Neural crest cell (in vitro differentiated cells): ENCODE measurements around the gene ZNF648. TPM values are rescaled to one million over a fixed set of nuclear protein-coding genes. Genes with fewer than 3 reads are reported as not detected.
"Not testable (repeated sequence)": the region's sequence is repeated elsewhere in the genome, so short reads cannot be mapped to it uniquely, and the experiment has no call there.

Source experiments
- DNase-seq: peaks from one replicate; pipeline ENCODE4 v3.0.0; 2021; ENCODE audit warnings: low read depth, mixed read lengths, low spot score
- H3K27ac Mint-ChIP-seq: one replicate; pipeline ENCODE4 v1.8.0; 2021; ENCODE audit warnings: mild to moderate bottlenecking, mixed read lengths; ENCODE audit not compliant: unreplicated experiment
- H3K27me3 Mint-ChIP-seq: 2 replicates; pipeline ENCODE4 v1.8.0; 2021; ENCODE audit warnings: low read depth, mild to moderate bottlenecking, mixed read lengths
- H3K36me3 Mint-ChIP-seq: 2 replicates; pipeline ENCODE4 v1.8.0; 2021; ENCODE audit warnings: low read depth, mild to moderate bottlenecking, mixed read lengths
- H3K4me1 Mint-ChIP-seq: 2 replicates; pipeline ENCODE4 v1.8.0; 2021; ENCODE audit warnings: mixed read lengths
- H3K4me3 Mint-ChIP-seq: one replicate; pipeline ENCODE4 v1.8.0; 2021; ENCODE audit warnings: mild to moderate bottlenecking, mixed read lengths
- H3K9me3 Mint-ChIP-seq: 2 replicates; pipeline ENCODE4 v1.8.0; 2021; ENCODE audit warnings: mixed read lengths
- total RNA-seq: library from RNA; stranded (reverse); gene quantifications from 2 replicates; pipeline ENCODE4 v1.2.1, GENCODE V29; 2021
- TF ChIP-seq, protein P1 (sequence below): fragments of 200-600 bp; sonication (generic); conservative IDR thresholded peaks from 2 replicates; pipeline ENCODE4 v1.5.0; 2021; ENCODE audit warnings: antibody characterized with exemption, mild to moderate bottlenecking

The ZNF648 gene
- total RNA-seq, 1 donor from 2014 or later: 0.77 TPM

DNA sequence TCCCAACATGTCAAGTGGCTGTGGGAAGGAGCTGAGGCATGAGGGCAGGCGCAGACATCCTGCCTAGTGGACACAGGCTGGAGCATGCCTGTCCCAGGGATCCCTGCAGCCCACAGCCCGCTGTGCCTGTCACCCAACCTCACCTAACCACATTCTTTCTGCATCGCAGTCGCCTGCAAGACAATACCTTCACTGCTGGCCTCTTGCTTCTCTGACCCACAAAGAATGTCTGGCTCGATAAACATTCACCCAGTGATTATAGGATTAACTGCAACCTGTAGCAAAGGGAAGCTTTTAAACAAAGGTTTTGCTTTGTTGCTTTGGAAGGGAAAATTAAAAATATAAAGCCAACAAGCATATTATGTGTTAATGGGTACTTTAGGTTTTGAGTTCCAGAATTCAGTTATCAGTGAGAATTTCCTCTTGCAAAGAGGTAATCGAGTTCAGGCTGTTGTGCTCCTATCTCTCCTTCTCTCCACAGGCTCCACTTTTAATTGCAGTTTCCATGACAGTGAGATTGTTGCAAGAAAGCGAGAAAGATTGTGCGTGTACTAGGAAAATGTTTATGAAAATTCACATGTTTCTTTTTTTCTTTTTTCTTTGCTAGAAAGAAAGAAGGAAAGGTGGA, 40.0 kb upstream of the ZNF648 start:
- Mint-ChIP-seq H3K9me3 (peaks cover 4% of the 10 kb centered on the region), H3K27ac (no peak overlapping the region), H3K4me1 (peaks cover 12% of the 10 kb centered on the region), H3K36me3 (peaks cover 3% of the 10 kb centered on the region), H3K4me3 (no peak overlapping the region), H3K27me3 (no peaks in the 10 kb centered on the region)
- no peak for DNase-seq
- TF ChIP-seq, protein P1, sequence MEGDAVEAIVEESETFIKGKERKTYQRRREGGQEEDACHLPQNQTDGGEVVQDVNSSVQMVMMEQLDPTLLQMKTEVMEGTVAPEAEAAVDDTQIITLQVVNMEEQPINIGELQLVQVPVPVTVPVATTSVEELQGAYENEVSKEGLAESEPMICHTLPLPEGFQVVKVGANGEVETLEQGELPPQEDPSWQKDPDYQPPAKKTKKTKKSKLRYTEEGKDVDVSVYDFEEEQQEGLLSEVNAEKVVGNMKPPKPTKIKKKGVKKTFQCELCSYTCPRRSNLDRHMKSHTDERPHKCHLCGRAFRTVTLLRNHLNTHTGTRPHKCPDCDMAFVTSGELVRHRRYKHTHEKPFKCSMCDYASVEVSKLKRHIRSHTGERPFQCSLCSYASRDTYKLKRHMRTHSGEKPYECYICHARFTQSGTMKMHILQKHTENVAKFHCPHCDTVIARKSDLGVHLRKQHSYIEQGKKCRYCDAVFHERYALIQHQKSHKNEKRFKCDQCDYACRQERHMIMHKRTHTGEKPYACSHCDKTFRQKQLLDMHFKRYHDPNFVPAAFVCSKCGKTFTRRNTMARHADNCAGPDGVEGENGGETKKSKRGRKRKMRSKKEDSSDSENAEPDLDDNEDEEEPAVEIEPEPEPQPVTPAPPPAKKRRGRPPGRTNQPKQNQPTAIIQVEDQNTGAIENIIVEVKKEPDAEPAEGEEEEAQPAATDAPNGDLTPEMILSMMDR: no peak

DNA sequence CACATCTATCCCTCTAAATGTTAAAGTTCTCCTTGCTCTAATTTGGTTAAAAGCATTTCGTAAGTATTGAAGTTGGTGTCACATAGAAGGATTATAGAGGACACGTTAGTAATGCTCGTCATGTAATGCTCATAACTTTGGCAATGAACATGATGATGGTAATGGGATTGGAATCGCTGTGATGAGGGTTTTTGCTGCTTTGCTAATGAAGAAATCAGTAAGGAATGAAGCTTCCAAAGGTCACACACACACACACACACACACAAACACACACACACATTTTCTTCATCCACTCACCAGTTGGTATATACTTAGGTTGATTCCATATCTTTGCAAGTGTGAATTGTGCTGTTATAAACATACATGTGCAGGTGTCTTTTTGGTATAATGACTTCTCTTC, 36.8 kb upstream of the ZNF648 start:
- Mint-ChIP-seq H3K4me1 (peaks cover 12% of the 10 kb centered on the region), H3K4me3 (no peak overlapping the region), H3K27me3 (no peaks in the 10 kb centered on the region), H3K9me3 (peaks cover 4% of the 10 kb centered on the region), H3K27ac (no peak overlapping the region), H3K36me3 (peaks cover 3% of the 10 kb centered on the region)
- TF ChIP-seq, protein P1: no peak
- DNase-seq: no peak

DNA sequence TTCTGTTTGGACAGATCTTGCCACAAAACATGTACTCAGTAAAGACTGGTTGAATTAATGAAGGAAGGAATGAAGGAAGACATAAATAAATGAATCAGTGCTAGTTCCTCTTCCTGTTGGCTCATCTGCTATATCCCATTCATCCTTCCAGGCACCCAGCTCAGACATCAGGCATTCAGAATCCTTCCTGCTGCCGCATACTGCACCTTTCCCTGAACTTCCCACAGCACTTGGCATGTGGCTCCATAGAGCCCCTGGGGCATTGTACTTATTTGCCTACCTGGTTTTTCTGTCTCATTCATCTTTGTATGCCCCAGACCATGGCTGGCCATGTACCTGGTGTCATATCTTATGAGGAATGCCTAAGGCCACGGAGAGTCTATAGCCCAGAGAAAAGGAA, 34.4 kb upstream of the ZNF648 start:
- no peak for DNase-seq
- no peak overlapping the region for H3K4me3 Mint-ChIP-seq
- H3K9me3 Mint-ChIP-seq: peaks cover 4% of the 10 kb centered on the region
- H3K4me1 Mint-ChIP-seq: no peaks in the 10 kb centered on the region
- H3K27me3 Mint-ChIP-seq: no peaks in the 10 kb centered on the region
- H3K27ac Mint-ChIP-seq: no peak overlapping the region
- peaks cover 3% of the 10 kb centered on the region for H3K36me3 Mint-ChIP-seq
- TF ChIP-seq, protein P1: no peak

DNA sequence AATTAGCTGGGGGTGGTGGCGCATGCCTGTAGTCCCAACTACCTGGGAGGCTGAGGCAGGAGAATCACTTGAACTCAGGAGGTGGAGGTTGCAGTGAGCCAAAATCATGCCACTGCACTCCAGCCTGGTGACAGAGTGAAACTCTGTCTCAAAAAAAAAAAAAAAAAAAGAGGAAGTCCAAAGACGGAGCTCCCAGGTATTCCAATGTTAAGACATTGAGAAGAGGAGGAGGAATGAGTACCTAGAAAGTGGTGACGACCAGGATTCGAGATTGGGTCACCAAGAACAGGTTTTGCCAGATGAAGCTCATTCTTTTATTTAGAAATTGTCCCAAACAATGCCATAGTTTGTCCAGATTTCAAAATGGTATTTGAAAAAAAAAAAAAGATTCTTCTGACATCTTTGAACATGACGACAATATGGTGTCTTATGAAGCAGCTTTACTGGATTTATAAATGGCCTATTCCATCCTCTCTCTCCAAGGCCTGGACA, 33.0 kb upstream of the ZNF648 start:
- not testable (repeated sequence) for H3K36me3 Mint-ChIP-seq, H3K4me3 Mint-ChIP-seq, H3K27ac Mint-ChIP-seq, DNase-seq, H3K27me3 Mint-ChIP-seq, H3K4me1 Mint-ChIP-seq, H3K9me3 Mint-ChIP-seq

DNA sequence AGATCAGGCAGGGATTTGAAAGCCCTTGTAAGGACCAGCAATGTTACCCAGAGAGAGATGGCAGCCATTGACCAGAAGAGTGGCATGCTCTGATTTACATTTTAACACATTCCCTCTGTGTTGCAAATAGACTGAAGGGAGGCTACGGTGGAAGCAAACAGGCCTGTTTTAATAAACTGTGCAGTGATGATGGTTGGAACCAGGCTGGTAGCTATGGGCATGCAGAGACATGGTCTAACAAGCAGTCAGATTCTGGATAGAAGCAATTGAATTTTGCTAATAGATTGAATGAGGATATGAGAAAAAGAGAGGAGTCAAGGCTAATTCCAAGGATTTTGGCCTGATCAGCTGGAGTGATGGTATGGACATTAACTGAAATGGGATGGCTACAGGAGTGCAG, 32.3 kb upstream of the ZNF648 start:
- Mint-ChIP-seq H3K4me3 (no peak overlapping the region), H3K27ac (no peak overlapping the region), H3K4me1 (no peaks in the 10 kb centered on the region), H3K27me3 (no peaks in the 10 kb centered on the region), H3K36me3 (no peaks in the 10 kb centered on the region), H3K9me3 (no peaks in the 10 kb centered on the region)
- no peak for DNase-seq
- TF ChIP-seq, protein P1: no peak

DNA sequence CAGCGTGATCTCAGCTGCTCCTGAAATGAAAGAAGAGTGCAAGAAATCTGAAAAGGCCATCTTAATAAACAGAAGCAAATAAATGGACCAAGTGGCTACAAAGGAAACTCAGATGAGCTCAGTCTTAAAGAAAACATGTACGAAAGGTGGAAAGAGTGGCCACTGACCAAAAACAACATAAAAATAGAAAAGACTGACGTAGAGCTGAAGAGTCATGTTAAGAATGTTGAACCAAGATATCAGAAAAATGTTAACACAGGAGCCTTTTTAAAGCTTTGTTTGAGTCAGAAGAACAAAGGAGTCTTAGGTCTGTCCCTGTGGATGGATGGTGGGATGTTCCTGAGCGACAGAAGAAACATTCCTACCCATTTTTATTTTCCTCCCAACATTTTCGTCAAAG, 30.8 kb upstream of the ZNF648 start:
- H3K4me3 Mint-ChIP-seq: no peak overlapping the region
- no peaks in the 10 kb centered on the region for H3K36me3 Mint-ChIP-seq
- no peak for DNase-seq
- TF ChIP-seq, protein P1: no peak
- no peaks in the 10 kb centered on the region for H3K4me1 Mint-ChIP-seq
- no peaks in the 10 kb centered on the region for H3K27me3 Mint-ChIP-seq
- no peaks in the 10 kb centered on the region for H3K9me3 Mint-ChIP-seq
- no peak overlapping the region for H3K27ac Mint-ChIP-seq
